Breast epithelium (tissue), 4 donors: ENCODE results near the gene P2RY6. TPM values are rescaled to one million over a fixed set of nuclear protein-coding genes. Genes with fewer than 3 reads are reported as not detected.

ENCODE experiments used
- DNase-seq, 2 donors: peaks; one replicate each; pipeline ENCODE4 v3.0.0-alpha.2; 2019; ENCODE audit warnings: low spot score in 2 of 2
- H3K27ac ChIP-seq, 2 donors: fragments of 200-600 bp; sonication (generic) in 1 of 2; one replicate each; pipeline ENCODE4 v1.5.1; 2016 to 2019; ENCODE audit warnings: mild to moderate bottlenecking in 1 of 2
- H3K27me3 ChIP-seq, 2 donors: fragments of 200-600 bp; sonication (generic) in 1 of 2; one replicate each; pipeline versions ENCODE4 v1.5.1 to v1.6.0; 2017 to 2019; ENCODE audit warnings: control low read depth in 1 of 2, mild to moderate bottlenecking in 1 of 2
- H3K36me3 ChIP-seq: fragments of 200-600 bp; one replicate; pipeline ENCODE4 v1.5.1; 2019
- H3K4me1 ChIP-seq, 2 donors: fragments of 200-600 bp; sonication (generic); one replicate each; pipeline ENCODE4 v1.5.1; 2016 to 2019; ENCODE audit warnings: control low read depth in 1 of 2
- H3K4me3 ChIP-seq, 3 donors: fragments of 200-600 bp; sonication (generic); 1 replicate in 2 of 3; 2 replicates in 1 of 3; pipeline ENCODE4 v1.5.1; 2016 to 2019; ENCODE audit warnings: mild to moderate bottlenecking in 3 of 3, moderate library complexity in 2 of 3
- H3K9me3 ChIP-seq, 2 donors: fragments of 200-600 bp; sonication (generic) in 1 of 2; one replicate each; pipeline ENCODE4 v1.5.1; 2016 to 2019; ENCODE audit warnings: control low read depth in 1 of 2
- POLR2A ChIP-seq: fragments of 450-650 bp; IDR thresholded peaks from one replicate; pipeline ENCODE4 v1.6.1; 2016; ENCODE audit warnings: antibody characterized with exemption, mild to moderate bottlenecking, moderate library complexity
- POLR2AphosphoS5 ChIP-seq, 3 donors: sonication (generic); formaldehyde crosslinking; IDR thresholded peaks; one replicate each; pipeline ENCODE4 v1.6.1; 2017; ENCODE audit warnings: antibody characterized with exemption in 3 of 3
- intact Hi-C: fragments of 100-400 bp; cut with DNase I; formaldehyde crosslinking; loops from one replicate; pipeline ENCODE4 v1.15.1; 2023; ENCODE audit warnings: low total_unique reads
- total RNA-seq, 3 donors: library from RNA; depleted of rRNA; stranded (reverse); fragments of >200 nt; gene quantifications; one replicate each; pipeline ENCODE4 v1.1.0, GENCODE V29; 2016
- TF ChIP-seq, protein P1 (sequence below), 3 donors: fragments of 450-650 bp; IDR thresholded peaks; one replicate each; pipeline ENCODE4 v1.5.1; 2016 to 2017; ENCODE audit warnings: antibody characterized with exemption in 3 of 3, mild to moderate bottlenecking in 3 of 3, moderate library complexity in 3 of 3

P2RY6 gene
- total RNA-seq, 3 donors from 2014 or later: 1.6 to 3.4 (median 1.9) TPM

DNA sequence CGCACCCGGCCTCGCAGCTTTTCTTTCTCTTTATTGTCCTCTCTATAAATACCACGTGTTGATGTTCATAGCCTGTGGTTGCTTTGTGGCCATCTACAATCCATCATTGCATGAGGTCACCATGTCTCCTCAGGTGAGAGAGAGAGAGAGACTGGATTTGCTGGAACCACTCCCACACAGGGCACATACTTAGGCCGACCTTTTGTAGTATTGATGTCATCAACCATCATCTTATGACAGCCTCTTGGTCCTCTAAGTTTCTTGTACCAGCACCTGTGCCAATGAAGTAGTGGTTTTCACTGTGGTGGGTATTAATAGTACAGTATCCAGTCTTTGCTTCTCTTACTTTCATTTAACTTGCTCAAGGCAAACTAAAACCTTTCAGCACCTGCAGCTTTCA, 22.8 kb upstream of the P2RY6 start:
- Histone ChIP-seq H3K27me3 (no peaks in the 10 kb centered on the region), H3K4me3 (no peak overlapping the region), H3K27ac (no peak overlapping the region), H3K36me3 (no peaks in the 10 kb centered on the region), H3K4me1 (no peaks in the 10 kb centered on the region), H3K9me3 (no peaks in the 10 kb centered on the region)
- TF ChIP-seq, protein P1, sequence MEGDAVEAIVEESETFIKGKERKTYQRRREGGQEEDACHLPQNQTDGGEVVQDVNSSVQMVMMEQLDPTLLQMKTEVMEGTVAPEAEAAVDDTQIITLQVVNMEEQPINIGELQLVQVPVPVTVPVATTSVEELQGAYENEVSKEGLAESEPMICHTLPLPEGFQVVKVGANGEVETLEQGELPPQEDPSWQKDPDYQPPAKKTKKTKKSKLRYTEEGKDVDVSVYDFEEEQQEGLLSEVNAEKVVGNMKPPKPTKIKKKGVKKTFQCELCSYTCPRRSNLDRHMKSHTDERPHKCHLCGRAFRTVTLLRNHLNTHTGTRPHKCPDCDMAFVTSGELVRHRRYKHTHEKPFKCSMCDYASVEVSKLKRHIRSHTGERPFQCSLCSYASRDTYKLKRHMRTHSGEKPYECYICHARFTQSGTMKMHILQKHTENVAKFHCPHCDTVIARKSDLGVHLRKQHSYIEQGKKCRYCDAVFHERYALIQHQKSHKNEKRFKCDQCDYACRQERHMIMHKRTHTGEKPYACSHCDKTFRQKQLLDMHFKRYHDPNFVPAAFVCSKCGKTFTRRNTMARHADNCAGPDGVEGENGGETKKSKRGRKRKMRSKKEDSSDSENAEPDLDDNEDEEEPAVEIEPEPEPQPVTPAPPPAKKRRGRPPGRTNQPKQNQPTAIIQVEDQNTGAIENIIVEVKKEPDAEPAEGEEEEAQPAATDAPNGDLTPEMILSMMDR (IDR thresholded peaks at IDR 0.05): no peak
- TF ChIP-seq POLR2AphosphoS5 (IDR thresholded peaks at IDR 0.05): no peak
- TF ChIP-seq POLR2A: no peak
- no peak for DNase-seq
- intact Hi-C loops: no loop called here

DNA sequence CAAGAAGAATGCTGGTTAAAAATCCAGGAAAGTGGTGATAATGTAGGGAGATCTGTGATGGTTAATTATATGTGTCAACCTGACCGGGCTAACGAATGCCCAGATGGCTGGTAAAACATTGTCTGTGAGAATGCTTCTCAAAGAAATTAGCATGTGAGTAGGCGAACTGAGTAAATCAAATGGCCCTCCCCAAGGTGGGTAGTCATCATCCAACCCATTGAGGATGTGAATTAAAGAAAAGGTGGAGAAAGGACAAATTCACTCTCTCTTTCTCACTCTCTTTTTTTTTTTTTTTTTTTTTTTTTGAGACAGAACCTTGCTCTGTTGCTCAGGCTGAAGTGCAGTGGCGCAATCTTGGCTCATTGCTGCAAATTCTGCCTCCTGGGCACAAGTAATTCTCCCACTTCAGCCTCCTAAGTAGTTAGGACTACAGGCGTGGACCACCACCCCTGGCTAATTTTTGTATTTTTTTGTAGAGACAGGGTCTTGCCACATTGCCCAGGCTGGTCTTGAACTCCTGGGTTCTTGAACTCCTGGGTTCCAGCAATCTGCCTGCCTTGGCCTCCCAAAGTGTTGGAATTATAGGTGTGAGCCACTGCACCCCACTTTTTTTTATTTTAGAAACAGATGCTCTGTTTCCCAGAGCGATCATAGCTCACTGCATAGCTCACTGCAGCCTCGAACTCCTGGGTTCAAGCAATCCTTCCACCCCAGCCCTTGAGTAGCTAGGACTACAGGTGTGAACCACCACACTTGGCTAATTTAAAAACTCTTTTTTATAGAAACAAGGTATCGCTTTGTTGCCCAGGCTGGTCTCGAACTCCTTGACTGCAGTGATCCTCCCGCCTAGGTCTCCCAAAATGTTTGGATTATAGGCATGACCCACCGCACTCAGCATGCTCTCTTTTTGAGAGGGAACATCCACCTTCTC, 22.0 kb upstream of the P2RY6 start:
- intact Hi-C loops: no loop called here
- TF ChIP-seq POLR2A: no peak
- no peak for TF ChIP-seq POLR2AphosphoS5 (IDR thresholded peaks at IDR 0.05)
- TF ChIP-seq, protein P1 (IDR thresholded peaks at IDR 0.05): no peak
- DNase-seq: no peak
- Histone ChIP-seq H3K4me1 (no peaks in the 10 kb centered on the region), H3K9me3 (no peaks in the 10 kb centered on the region), H3K4me3 (no peak overlapping the region), H3K27me3 (no peaks in the 10 kb centered on the region), H3K36me3 (no peaks in the 10 kb centered on the region), H3K27ac (no peak overlapping the region)

DNA sequence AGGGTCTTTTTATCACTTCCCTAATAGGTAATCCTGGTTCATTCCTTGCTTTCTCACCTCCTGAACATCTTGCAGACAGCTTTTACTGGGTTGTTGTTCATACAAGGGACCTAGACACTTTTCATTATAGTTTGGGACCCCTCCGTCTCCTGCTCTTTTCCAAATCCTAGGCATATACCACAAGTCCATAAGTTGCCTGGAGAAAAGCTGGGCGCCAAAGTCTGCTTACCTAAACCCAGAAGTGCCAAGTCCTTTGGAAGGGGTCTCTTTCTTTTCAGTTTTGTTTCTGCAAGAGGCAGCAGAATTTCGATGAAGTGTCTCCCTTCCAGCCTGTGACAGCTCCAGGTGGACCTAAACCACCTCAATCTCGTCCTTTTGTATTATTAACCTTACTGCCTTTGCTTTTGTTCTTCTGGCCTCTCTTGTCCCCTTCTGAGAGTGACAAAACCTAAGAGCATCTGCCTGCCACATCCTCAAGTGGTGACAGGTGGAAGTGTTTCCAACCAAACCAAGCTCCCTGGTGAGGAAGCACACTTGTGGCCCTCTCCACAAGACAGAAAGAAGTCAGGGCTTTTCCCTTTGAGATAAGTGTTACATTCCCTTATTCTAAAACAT, 19.5 kb upstream of the P2RY6 start:
- Histone ChIP-seq H3K27me3 (no peaks in the 10 kb centered on the region), H3K9me3 (no peaks in the 10 kb centered on the region), H3K36me3 (no peaks in the 10 kb centered on the region), H3K4me3 (no peak overlapping the region), H3K27ac (no peak overlapping the region), H3K4me1 (no peaks in the 10 kb centered on the region)
- no peak for TF ChIP-seq POLR2AphosphoS5 (IDR thresholded peaks at IDR 0.05)
- TF ChIP-seq, protein P1 (IDR thresholded peaks at IDR 0.05): no peak
- TF ChIP-seq POLR2A: no peak
- intact Hi-C loops: no loop called here
- DNase-seq: peak in 1 of 2 donors; percentile 17

DNA sequence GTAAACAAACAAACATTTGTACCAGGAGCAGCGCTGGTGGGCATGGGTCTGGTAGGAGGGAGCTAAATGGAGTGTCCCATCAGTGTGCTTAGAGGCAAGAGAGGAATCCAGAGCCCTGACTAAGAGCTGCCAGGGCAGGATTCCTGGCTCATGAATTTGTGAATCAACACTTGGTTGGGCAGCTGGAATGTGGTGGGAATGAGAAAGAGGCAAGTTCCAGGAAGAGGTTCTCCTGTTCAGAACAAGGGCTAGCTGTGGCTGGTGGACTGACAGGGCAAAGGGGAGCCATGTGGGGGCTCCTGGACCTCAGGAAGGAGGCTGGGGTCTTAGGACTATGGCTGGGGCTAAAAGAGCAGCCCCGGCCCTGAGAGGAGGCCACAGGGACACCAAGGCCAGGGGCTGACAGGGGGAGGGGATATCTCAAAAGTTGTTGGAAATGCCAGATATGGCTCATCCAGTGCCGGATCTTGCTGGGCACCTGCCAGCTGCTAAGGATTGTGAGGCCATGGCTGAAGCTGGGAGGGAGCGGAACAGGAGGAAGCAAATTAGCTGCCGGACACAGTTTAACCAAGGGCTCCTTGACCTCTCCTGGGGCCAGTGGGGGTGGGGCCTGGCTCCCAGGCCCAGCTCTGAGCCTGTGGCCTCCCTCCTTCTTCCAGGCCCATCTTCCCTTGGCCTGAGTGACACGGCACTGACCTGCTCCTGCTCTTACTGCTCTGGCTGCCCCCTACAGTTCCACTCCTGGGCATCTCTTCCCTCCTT, 14.6 kb upstream of the P2RY6 start:
- no peak for TF ChIP-seq POLR2AphosphoS5 (IDR thresholded peaks at IDR 0.05)
- no peak for TF ChIP-seq POLR2A
- TF ChIP-seq, protein P1 (IDR thresholded peaks at IDR 0.05): no peak
- H3K27me3 ChIP-seq: no peaks in the 10 kb centered on the region
- peak; percentile 51 to 52 for DNase-seq
- no peaks in the 10 kb centered on the region for H3K4me1 ChIP-seq
- H3K4me3 ChIP-seq: no peak overlapping the region
- peak overlapping the region; percentile 65 to 90 for H3K27ac ChIP-seq
- intact Hi-C loops: no loop called here
- no peaks in the 10 kb centered on the region for H3K9me3 ChIP-seq
- H3K36me3 ChIP-seq: no peaks in the 10 kb centered on the region
